ENCODE results near the gene DNAAF8.

Gene DNAAF8

GRCh38 chr16:4753227-4753626 is 18.9 kb downstream of the DNAAF8 start:
- Histone ChIP-seq H3K4me2 (no peak overlapping the region), H3K79me2 (ENCODE audit: insufficient read depth, low read depth) (no peaks in the 10 kb centered on the region), H3K4me1 (ENCODE audit: low read depth, poor library complexity, severe bottlenecking) (no peaks in the 10 kb centered on the region), H4K20me1 (ENCODE audit: insufficient read depth) (no peaks in the 10 kb centered on the region), H3K4me3 (IDR thresholded peaks at IDR 0.05; ENCODE audit: insufficient read depth, low read depth, low read length) (no peak overlapping the region), H3K9ac (no peak overlapping the region), H2AFZ (ENCODE audit: low read depth) (no peak overlapping the region), H3K36me3 (ENCODE audit: insufficient read depth) (peaks cover 4% of the 10 kb centered on the region; the same call in 1 of the 2 replicates), H3K27me3 (ENCODE audit: insufficient read depth, low read depth) (no peaks in the 10 kb centered on the region), H3K27ac (no peak overlapping the region)
- TF ChIP-seq, protein P1, sequence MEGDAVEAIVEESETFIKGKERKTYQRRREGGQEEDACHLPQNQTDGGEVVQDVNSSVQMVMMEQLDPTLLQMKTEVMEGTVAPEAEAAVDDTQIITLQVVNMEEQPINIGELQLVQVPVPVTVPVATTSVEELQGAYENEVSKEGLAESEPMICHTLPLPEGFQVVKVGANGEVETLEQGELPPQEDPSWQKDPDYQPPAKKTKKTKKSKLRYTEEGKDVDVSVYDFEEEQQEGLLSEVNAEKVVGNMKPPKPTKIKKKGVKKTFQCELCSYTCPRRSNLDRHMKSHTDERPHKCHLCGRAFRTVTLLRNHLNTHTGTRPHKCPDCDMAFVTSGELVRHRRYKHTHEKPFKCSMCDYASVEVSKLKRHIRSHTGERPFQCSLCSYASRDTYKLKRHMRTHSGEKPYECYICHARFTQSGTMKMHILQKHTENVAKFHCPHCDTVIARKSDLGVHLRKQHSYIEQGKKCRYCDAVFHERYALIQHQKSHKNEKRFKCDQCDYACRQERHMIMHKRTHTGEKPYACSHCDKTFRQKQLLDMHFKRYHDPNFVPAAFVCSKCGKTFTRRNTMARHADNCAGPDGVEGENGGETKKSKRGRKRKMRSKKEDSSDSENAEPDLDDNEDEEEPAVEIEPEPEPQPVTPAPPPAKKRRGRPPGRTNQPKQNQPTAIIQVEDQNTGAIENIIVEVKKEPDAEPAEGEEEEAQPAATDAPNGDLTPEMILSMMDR (conservative IDR thresholded peaks at IDR 0.05; ENCODE audit: low read depth, low read length): no peak

- Histone ChIP-seq H3K79me2 (ENCODE audit: insufficient read depth, low read depth) (no peaks in the 10 kb centered on the region), H2AFZ (ENCODE audit: low read depth) (no peak overlapping the region), H3K27me3 (ENCODE audit: insufficient read depth, low read depth) (no peaks in the 10 kb centered on the region), H3K4me1 (ENCODE audit: low read depth, poor library complexity, severe bottlenecking) (no peaks in the 10 kb centered on the region), H4K20me1 (ENCODE audit: insufficient read depth) (no peaks in the 10 kb centered on the region), H3K4me3 (IDR thresholded peaks at IDR 0.05; ENCODE audit: insufficient read depth, low read depth, low read length) (no peak overlapping the region), H3K4me2 (no peak overlapping the region), H3K27ac (no peak overlapping the region), H3K9ac (no peak overlapping the region), H3K36me3 (ENCODE audit: insufficient read depth) (peaks cover 6% of the 10 kb centered on the region; the same call in 1 of the 2 replicates)
- TF ChIP-seq, protein P1 (conservative IDR thresholded peaks at IDR 0.05; ENCODE audit: low read depth, low read length): no peak
Measured at GRCh38 chr16:4754865-4755264, 20.5 kb downstream of the DNAAF8 start.

- peaks cover 6% of the 10 kb centered on the region; the same call in 1 of the 2 replicates for H3K36me3 ChIP-seq (ENCODE audit: insufficient read depth)
- no peak overlapping the region for H3K4me3 ChIP-seq (IDR thresholded peaks at IDR 0.05; ENCODE audit: insufficient read depth, low read depth, low read length)
- H3K9ac ChIP-seq: no peak overlapping the region
- no peaks in the 10 kb centered on the region for H3K4me1 ChIP-seq (ENCODE audit: low read depth, poor library complexity, severe bottlenecking)
- H3K4me2 ChIP-seq: no peak overlapping the region
- H2AFZ ChIP-seq (ENCODE audit: low read depth): no peak overlapping the region
- H3K79me2 ChIP-seq (ENCODE audit: insufficient read depth, low read depth): no peaks in the 10 kb centered on the region
- no peaks in the 10 kb centered on the region for H4K20me1 ChIP-seq (ENCODE audit: insufficient read depth)
- no peak overlapping the region for H3K27ac ChIP-seq
- TF ChIP-seq, protein P1 (conservative IDR thresholded peaks at IDR 0.05; ENCODE audit: low read depth, low read length): no peak
- H3K27me3 ChIP-seq (ENCODE audit: insufficient read depth, low read depth): no peaks in the 10 kb centered on the region
Measured at GRCh38 chr16:4755687-4756086, 21.4 kb downstream of the DNAAF8 start.

GRCh38 chr16:4760221-4760910 is 26.0 kb downstream of the DNAAF8 start:
- Histone ChIP-seq H3K27me3 (ENCODE audit: insufficient read depth, low read depth) (no peaks in the 10 kb centered on the region), H3K4me2 (no peak overlapping the region), H4K20me1 (ENCODE audit: insufficient read depth) (no peaks in the 10 kb centered on the region), H3K9ac (no peak overlapping the region), H3K4me3 (IDR thresholded peaks at IDR 0.05; ENCODE audit: insufficient read depth, low read depth, low read length) (no peak overlapping the region), H3K36me3 (ENCODE audit: insufficient read depth) (peaks cover 6% of the 10 kb centered on the region; the same call in 1 of the 2 replicates), H3K4me1 (ENCODE audit: low read depth, poor library complexity, severe bottlenecking) (no peaks in the 10 kb centered on the region), H3K79me2 (ENCODE audit: insufficient read depth, low read depth) (no peaks in the 10 kb centered on the region), H2AFZ (ENCODE audit: low read depth) (no peak overlapping the region), H3K27ac (no peak overlapping the region)
- TF ChIP-seq, protein P1 (conservative IDR thresholded peaks at IDR 0.05; ENCODE audit: low read depth, low read length): no peak
